GM12891 (cell line): ENCODE measurements around the gene TBL2.

ENCODE experiments used
- PAX5 ChIP-seq: IDR thresholded peaks from 2 replicates; pipeline ENCODE4 v1.6.1; 2011; ENCODE audit warnings: low read length, moderate library complexity, mild to moderate bottlenecking; ENCODE audit not compliant: insufficient read depth, severe bottlenecking
- POLR2A ChIP-seq: IDR thresholded peaks from 2 replicates; pipeline ENCODE4 v1.6.1; 2011; ENCODE audit warnings: low read depth, low read length, control low read depth
- POLR2AphosphoS5 ChIP-seq: IDR thresholded peaks from 2 replicates; pipeline ENCODE4 v1.6.1; 2011; ENCODE audit warnings: low read depth, low read length, control low read depth
- POU2F2 ChIP-seq: IDR thresholded peaks from 2 replicates; pipeline ENCODE4 v1.6.1; 2011; ENCODE audit warnings: low read depth, mild to moderate bottlenecking, control low read depth, low read length, moderate library complexity
- SPI1 ChIP-seq: IDR thresholded peaks from 2 replicates; pipeline ENCODE4 v1.6.1; 2011; ENCODE audit warnings: low read depth, low read length, control low read depth
- TAF1 ChIP-seq: IDR thresholded peaks from 2 replicates; pipeline ENCODE4 v1.6.1; 2011; ENCODE audit warnings: low read depth, low read length, control low read depth

DNA sequence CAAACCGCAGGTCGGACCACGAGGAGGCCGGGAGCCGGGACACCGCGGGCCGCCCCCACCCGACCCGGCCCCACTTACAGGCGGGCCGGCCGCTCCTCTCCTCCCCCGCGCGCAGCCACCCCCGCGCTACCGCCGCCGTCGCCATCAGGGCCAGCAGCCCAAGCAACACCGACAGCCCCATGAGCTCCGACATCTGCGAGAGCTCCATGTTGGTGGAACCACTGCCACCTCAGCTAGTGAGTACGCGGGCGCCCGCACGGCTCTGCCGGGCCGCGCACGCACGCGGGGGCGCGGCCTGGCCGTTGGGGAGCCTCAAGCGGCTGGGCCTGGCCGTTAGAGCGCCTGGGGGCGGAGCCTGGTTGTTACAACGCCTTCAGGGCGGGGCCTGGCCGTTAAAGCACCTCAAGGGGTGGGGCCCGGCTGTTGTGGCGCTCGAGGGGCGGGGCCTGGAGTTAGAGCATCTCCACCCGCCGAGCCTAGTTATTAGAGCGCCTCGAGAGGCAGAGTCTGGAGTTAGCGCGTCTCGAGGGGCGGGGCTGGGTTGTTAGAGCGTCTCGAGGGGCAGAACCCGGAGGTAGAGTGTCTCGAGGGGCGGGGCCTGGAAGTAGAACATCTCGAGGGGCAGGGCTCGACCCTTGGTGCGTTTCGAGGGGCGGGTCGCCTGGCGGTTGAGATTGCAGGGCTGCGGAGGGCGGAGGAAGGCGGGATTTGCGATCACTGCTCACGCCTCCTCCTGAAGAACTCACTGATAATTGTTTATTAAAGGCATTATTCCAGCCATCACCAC lies at the start of gene TBL2:
- TF ChIP-seq POLR2AphosphoS5 (peak; percentile 94), POLR2A (peak; percentile 91), SPI1 (no peak), TAF1 (peak; percentile 94), POU2F2 (peak; percentile 44; the same call in 1 of the 2 replicates), PAX5 (no peak)
